Epithelial cell of prostate (primary cell): ENCODE results near the gene MACROH2A2.
"Not testable (repeated sequence)": the region's sequence is repeated elsewhere in the genome, so short reads cannot be mapped to it uniquely, and the experiment has no call there.

ENCODE experiments used
- DNase-seq: peaks from one replicate; pipeline ENCODE4 v3.0.0-alpha.2; 2011; ENCODE audit warnings: low read depth, low spot score
- H3K27ac ChIP-seq: fragments of 450-650 bp; 2 replicates; pipeline ENCODE4 v1.5.1; 2017; ENCODE audit warnings: mild to moderate bottlenecking

MACROH2A2 gene

DNA sequence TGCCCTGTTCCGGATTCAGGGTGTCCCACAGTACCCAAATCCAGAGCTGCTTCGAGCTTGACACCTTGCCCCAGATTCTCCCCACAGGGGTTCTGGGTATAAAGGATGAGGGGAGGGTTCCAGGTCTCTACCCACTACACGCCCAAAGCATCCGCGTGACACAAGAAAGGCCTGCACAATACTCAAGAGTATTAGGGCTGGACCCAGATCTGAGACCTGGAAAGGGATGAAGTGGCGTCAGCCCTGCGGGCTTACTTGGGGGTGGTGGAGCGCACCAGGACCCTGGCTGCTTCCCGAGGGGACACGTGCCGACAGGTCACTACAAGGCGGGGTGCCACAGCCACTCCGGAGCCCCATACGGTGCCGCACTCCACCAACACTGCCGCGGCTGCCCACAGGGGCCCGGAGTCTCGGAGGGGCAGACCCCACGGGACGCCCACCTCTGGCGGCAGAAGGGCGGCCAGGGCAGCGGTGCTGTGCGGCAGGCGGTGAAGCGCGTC lies 92.6 kb downstream of the MACROH2A2 start:
- no peak for DNase-seq
- H3K27ac ChIP-seq = peak overlapping the region; percentile 85

DNA sequence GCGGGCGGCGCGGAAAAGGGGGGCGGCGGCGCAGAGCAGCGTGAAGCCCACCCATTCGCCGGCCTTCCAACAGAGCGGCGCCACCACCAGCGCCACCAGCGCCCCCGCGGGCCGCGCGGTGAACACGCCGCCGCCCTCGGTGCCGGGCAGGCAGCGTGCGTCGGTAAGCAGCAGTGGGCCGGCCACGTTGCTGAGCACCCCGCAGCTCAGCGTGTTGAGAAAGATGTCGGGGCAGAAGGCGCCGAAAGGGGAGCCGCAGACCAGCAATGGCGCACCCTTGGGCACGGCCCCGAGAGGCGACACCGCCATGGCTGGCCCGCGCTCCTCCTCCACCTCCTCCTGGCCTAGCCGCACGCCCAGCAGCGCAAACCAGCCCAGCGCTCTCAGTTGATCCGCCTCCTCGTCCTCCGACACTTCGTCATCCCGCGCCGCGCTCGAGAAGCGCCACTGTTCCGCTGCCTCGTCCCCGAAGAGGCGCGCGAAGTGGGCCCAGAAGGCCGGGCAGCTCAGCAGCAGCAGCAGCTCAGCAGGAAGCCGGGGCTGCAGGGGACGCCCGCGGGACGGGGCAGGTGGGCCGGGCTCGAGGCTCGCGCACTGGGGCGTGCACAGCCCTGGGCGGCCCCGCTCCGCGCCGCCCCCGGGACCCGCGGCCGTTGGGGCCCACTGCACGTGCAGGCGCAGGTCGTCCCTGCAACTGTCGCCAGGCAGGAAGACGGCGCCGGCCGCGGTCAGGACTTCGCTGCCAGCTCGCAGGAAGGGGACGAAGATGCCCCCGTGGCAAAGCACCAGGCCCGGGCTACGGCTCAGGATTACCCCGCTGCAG lies 93.2 kb downstream of the MACROH2A2 start:
- H3K27ac ChIP-seq = peak overlapping the region; percentile 85
- no peak for DNase-seq

DNA sequence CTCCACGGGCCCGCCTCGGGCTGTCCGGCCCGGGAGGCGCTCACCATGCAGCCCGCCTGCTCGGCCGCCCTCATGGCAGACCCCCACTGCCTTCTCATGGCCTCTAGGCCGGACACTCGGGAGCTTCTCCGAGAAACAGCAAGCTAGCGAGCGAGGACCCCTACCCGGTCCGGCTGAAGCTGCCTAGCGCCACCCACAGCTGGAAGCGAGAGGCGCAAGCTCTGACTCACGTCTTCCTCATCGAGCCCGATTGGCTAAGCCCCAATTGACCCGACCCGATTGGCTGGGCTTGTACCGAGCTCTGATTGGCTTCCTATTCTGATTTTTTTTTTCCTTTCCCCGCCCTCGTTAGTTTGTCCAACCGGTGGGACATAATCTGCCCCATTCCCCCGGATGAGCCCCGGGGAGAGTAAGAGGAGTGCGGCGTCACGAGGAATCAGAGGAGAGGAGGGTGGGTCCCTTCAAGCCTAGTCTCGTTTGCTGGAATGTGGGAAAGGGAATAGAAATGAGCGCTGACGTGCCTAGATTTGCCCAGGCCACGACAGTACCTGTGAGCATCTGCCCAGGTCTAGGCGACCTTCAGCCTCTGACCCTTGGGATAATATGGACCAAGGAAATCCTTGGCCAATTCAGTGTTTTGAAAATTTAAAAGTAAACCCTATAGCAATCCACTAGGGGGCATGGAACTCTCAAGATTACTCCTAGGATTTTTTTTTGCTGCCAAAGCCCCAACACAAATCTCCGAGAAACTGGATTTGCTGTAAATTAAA lies 94.0 kb downstream of the MACROH2A2 start, which contains the start of gene TYSND1:
TSS of gene TYSND1 (minus strand) at position 212 of the 770 bp plus-strand sequence. CDS start at position 98, 114 bp downstream.
- DNase-seq = peak; percentile 96
- H3K27ac ChIP-seq = peak within 1 kb of the TSS; percentile 85

DNA sequence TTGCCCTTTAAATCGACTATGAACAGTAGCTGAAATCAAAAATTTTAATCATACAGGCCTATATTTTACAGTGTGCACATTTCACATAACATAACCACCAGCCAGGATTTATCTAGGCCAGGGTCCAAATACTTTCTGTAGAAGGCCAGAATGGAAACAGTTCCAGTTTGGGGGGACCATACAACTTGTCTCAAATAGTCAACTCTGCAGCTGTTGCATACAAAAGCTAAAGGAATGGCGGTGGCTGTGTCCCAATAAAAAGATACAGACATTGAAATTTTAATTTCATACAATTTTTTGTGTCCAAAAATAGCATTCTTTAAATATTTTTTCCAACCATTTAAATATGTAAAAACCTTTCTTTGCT lies 94.6 kb downstream of the MACROH2A2 start:
- peak overlapping the region; percentile 85 for H3K27ac ChIP-seq
- no peak for DNase-seq

DNA sequence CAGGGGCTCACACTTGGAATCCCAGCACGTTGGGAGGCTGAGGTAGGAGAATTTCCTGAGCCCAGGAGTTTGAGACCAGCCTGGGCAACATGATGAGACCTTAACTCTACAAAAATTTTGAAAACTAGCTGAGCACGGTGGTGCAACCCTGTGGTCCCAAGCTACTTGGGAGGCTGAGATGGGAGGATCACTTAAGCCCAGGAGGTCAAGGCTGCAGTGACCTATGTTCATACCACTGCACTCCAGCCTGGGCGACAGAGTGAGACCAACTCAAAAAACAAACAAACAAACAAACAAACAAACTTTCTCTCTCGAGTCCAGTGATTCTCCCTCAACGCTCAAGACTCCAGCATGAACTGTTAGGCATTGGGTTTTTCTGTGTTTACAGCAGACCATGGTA lies 95.9 kb downstream of the MACROH2A2 start:
- DNase-seq = no peak
- peak overlapping the region; percentile 85 for H3K27ac ChIP-seq

DNA sequence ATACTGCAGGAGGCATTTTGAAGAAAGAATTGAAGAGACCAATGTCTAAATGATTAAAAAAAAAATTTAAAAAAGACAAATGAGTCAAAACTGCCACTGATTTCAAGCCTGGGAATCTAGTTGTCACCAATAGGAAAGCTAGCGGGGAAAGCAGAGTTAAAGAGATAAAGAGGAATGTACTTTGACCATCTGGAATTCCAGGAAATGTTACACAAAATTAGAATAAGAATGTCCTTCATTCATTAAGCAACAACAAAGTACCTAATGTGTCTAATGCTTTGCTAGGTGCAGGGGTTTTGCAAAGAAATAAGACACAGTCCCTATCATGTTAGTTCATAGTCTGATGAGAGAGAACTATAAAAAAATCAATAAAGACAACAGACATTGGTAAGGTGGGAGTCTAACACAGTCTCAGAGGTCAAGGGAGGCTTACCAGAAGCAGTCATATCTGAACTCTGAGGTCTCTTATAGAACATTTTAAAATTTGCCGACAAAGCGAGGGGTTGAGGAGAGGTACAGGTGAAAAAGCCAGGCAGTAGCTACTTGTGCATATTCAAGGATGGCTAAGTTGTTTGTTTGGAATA lies 102.7 kb downstream of the MACROH2A2 start:
- H3K27ac ChIP-seq = no peak overlapping the region
- DNase-seq = no peak

DNA sequence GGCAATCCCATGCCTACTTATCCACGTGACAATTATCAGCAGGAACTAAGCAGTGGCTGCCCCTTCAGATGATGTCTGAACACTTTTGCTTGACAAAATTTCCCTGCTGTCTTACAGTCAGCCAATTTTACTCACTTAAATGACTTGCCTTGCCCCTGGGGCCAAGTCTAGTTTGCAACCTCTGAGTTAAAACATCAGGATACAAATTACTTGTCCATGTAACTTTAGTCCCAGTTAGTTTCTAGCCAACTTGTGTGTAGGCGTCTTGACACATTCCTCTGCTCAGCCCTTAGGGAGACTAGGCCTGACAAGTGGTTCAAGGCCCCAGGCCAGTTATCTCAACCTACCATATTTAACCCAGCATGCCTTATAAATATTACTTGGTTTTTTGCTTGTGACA lies 105.5 kb downstream of the MACROH2A2 start:
- no peak for DNase-seq

DNA sequence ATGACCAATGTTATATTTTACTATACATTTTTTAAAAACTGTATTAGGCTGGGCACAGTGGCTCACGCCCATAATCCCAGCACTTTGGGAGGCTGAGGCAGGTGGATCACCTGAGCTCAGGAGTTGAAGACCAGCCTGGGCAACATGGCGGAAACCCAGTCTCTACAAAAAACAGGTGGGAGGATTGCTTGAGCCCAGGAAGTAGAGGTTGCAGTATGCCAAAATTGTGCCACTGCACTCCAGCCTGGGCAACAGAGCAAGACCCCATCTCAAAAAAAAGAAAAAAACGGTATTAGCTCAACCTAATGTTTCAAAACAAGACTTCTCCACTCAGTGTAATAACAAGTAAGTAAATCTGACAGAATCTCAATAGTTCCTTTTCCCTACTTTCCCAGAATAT lies 106.7 kb downstream of the MACROH2A2 start:
- not testable (repeated sequence) for H3K27ac ChIP-seq, DNase-seq

More for the DNA sequence above, 105.5 kb downstream of the MACROH2A2 start:
- no peak overlapping the region for H3K27ac ChIP-seq

DNA sequence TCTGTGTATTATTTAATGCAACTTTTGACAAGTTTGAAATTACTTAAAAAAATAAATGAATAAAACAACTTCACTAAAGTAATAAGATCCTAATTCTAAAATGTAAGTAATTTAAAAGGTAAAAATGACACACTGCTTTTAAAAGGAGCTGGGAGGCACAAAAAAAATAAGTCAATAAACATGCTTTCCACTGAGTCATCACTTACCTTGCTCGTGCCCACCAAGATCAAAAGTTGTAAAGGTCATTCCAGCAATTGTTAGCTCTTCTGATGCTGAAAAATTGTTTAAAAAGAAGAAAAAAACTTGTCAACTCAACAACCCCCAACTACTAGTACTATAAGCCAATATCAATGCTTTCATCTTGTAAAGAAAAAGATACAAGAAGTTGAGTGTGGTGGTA lies 108.2 kb downstream of the MACROH2A2 start:
- no peak for DNase-seq

More for the DNA sequence above, 108.2 kb downstream of the MACROH2A2 start:
- H3K27ac ChIP-seq = no peak overlapping the region
